ENCODE results near the gene MAGEB17. TPM values are rescaled to one million over a fixed set of nuclear protein-coding genes. Genes with fewer than 3 reads are reported as not detected.
"Not testable (repeated sequence)": the region's sequence is repeated elsewhere in the genome, so short reads cannot be mapped to it uniquely, and the experiment has no call there.

The MAGEB17 gene
- total and polyA plus RNA-seq, 4 donors, result 0.11 to 0.54 (median 0.30) TPM; not detected in 1

GRCh38 chrX:16175329-16176061 is 8.2 kb downstream of the MAGEB17 start:
- Histone ChIP-seq H3K27me3 (ENCODE audit: control insufficient read depth, insufficient read depth, low read length) (peaks cover 10% of the 10 kb centered on the region), H3K36me3 (ENCODE audit: control insufficient read depth, insufficient read depth, low read length) (no peaks in the 10 kb centered on the region), H3K27ac (ENCODE audit: low read depth, low read length) (no peak overlapping the region), H3K4me1 (ENCODE audit: control insufficient read depth, insufficient read depth, low read length) (no peaks in the 10 kb centered on the region), H3K4me3 (ENCODE audit: low read depth, low read length) (no peak overlapping the region), H3K9me3 (ENCODE audit: control insufficient read depth, insufficient read depth, low read length) (no peaks in the 10 kb centered on the region)
- DNase-seq (ENCODE audit: low read depth in 4 of 6, low spot score in 6 of 6), result no peak
- WGBS (ENCODE audit: insufficient coverage), result 67% methylated on average over 1 of the region's 3 CpGs

GRCh38 chrX:16177260-16177659 is 10.0 kb downstream of the MAGEB17 start:
- DNase-seq (ENCODE audit: low read depth in 4 of 6, low spot score in 6 of 6), result no peak
- Histone ChIP-seq H3K4me1 (ENCODE audit: control insufficient read depth, insufficient read depth, low read length) (no peaks in the 10 kb centered on the region), H3K36me3 (ENCODE audit: control insufficient read depth, insufficient read depth, low read length) (no peaks in the 10 kb centered on the region), H3K9me3 (ENCODE audit: control insufficient read depth, insufficient read depth, low read length) (no peaks in the 10 kb centered on the region), H3K27ac (ENCODE audit: low read depth, low read length) (no peak overlapping the region), H3K4me3 (ENCODE audit: low read depth, low read length) (no peak overlapping the region), H3K27me3 (ENCODE audit: control insufficient read depth, insufficient read depth, low read length) (peaks cover 4% of the 10 kb centered on the region)
- no CpG with 5 or more reads among the region's 2 CpGs for WGBS (ENCODE audit: insufficient coverage)

- peaks cover 13% of the 10 kb centered on the region for H3K27me3 ChIP-seq (ENCODE audit: control insufficient read depth, insufficient read depth, low read length)
- H3K27ac ChIP-seq (ENCODE audit: low read depth, low read length); H3K36me3 ChIP-seq (ENCODE audit: control insufficient read depth, insufficient read depth, low read length); H3K4me1 ChIP-seq (ENCODE audit: control insufficient read depth, insufficient read depth, low read length); H3K9me3 ChIP-seq (ENCODE audit: control insufficient read depth, insufficient read depth, low read length); H3K4me3 ChIP-seq (ENCODE audit: low read depth, low read length); DNase-seq (ENCODE audit: low read depth in 4 of 6, low spot score in 6 of 6): not testable (repeated sequence)
- 93% methylated on average over 5 of the region's 10 CpGs for WGBS (ENCODE audit: insufficient coverage)
Observed at GRCh38 chrX:16183843-16184242, 16.6 kb downstream of the MAGEB17 start.

GRCh38 chrX:16185725-16186136 is 18.4 kb downstream of the MAGEB17 start:
- H3K9me3 ChIP-seq (ENCODE audit: control insufficient read depth, insufficient read depth, low read length), result no peaks in the 10 kb centered on the region
- peaks cover 17% of the 10 kb centered on the region for H3K27me3 ChIP-seq (ENCODE audit: control insufficient read depth, insufficient read depth, low read length)
- no peak overlapping the region for H3K27ac ChIP-seq (ENCODE audit: low read depth, low read length)
- H3K4me3 ChIP-seq (ENCODE audit: low read depth, low read length), result no peak overlapping the region
- no peaks in the 10 kb centered on the region for H3K36me3 ChIP-seq (ENCODE audit: control insufficient read depth, insufficient read depth, low read length)
- DNase-seq (ENCODE audit: low read depth in 4 of 6, low spot score in 6 of 6), result peak in 2 of 6 donors; percentile 1 to 59
- no peaks in the 10 kb centered on the region for H3K4me1 ChIP-seq (ENCODE audit: control insufficient read depth, insufficient read depth, low read length)
- WGBS (ENCODE audit: insufficient coverage), result 33% methylated on average over 2 of the region's 2 CpGs

GRCh38 chrX:16186380-16187007 is 19.2 kb downstream of the MAGEB17 start:
- Histone ChIP-seq H3K27me3 (ENCODE audit: control insufficient read depth, insufficient read depth, low read length) (peaks cover 17% of the 10 kb centered on the region), H3K9me3 (ENCODE audit: control insufficient read depth, insufficient read depth, low read length) (no peaks in the 10 kb centered on the region), H3K4me1 (ENCODE audit: control insufficient read depth, insufficient read depth, low read length) (no peaks in the 10 kb centered on the region), H3K4me3 (ENCODE audit: low read depth, low read length) (no peak overlapping the region), H3K27ac (ENCODE audit: low read depth, low read length) (no peak overlapping the region), H3K36me3 (ENCODE audit: control insufficient read depth, insufficient read depth, low read length) (no peaks in the 10 kb centered on the region)
- WGBS (ENCODE audit: insufficient coverage), result 30% methylated on average over 3 of the region's 3 CpGs
- DNase-seq (ENCODE audit: low read depth in 4 of 6, low spot score in 6 of 6), result no peak

- 73% methylated on average over 3 of the region's 4 CpGs for WGBS (ENCODE audit: insufficient coverage)
- peaks cover 21% of the 10 kb centered on the region for H3K27me3 ChIP-seq (ENCODE audit: control insufficient read depth, insufficient read depth, low read length)
- no peaks in the 10 kb centered on the region for H3K9me3 ChIP-seq (ENCODE audit: control insufficient read depth, insufficient read depth, low read length)
- no peaks in the 10 kb centered on the region for H3K36me3 ChIP-seq (ENCODE audit: control insufficient read depth, insufficient read depth, low read length)
- no peak overlapping the region for H3K4me3 ChIP-seq (ENCODE audit: low read depth, low read length)
- no peaks in the 10 kb centered on the region for H3K4me1 ChIP-seq (ENCODE audit: control insufficient read depth, insufficient read depth, low read length)
- no peak overlapping the region for H3K27ac ChIP-seq (ENCODE audit: low read depth, low read length)
- DNase-seq (ENCODE audit: low read depth in 4 of 6, low spot score in 6 of 6), result no peak
Observed at GRCh38 chrX:16187024-16187760, 19.9 kb downstream of the MAGEB17 start.

GRCh38 chrX:16188687-16189086 is 21.4 kb downstream of the MAGEB17 start:
- Histone ChIP-seq H3K27me3 (ENCODE audit: control insufficient read depth, insufficient read depth, low read length) (peaks cover 21% of the 10 kb centered on the region), H3K27ac (ENCODE audit: low read depth, low read length) (no peak overlapping the region), H3K36me3 (ENCODE audit: control insufficient read depth, insufficient read depth, low read length) (no peaks in the 10 kb centered on the region), H3K9me3 (ENCODE audit: control insufficient read depth, insufficient read depth, low read length) (no peaks in the 10 kb centered on the region), H3K4me3 (ENCODE audit: low read depth, low read length) (no peak overlapping the region), H3K4me1 (ENCODE audit: control insufficient read depth, insufficient read depth, low read length) (no peaks in the 10 kb centered on the region)
- no CpG with 5 or more reads among the region's 1 CpG for WGBS (ENCODE audit: insufficient coverage)
- no peak for DNase-seq (ENCODE audit: low read depth in 4 of 6, low spot score in 6 of 6)

- no peaks in the 10 kb centered on the region for H3K9me3 ChIP-seq (ENCODE audit: control insufficient read depth, insufficient read depth, low read length)
- H3K4me3 ChIP-seq (ENCODE audit: low read depth, low read length), result no peak overlapping the region
- no peak overlapping the region for H3K27ac ChIP-seq (ENCODE audit: low read depth, low read length)
- no peaks in the 10 kb centered on the region for H3K36me3 ChIP-seq (ENCODE audit: control insufficient read depth, insufficient read depth, low read length)
- H3K4me1 ChIP-seq (ENCODE audit: control insufficient read depth, insufficient read depth, low read length), result no peaks in the 10 kb centered on the region
- WGBS (ENCODE audit: insufficient coverage), result 85% methylated on average over 4 of the region's 6 CpGs
- no peak for DNase-seq (ENCODE audit: low read depth in 4 of 6, low spot score in 6 of 6)
- H3K27me3 ChIP-seq (ENCODE audit: control insufficient read depth, insufficient read depth, low read length), result peaks cover 12% of the 10 kb centered on the region
Observed at GRCh38 chrX:16191605-16192004, 24.3 kb downstream of the MAGEB17 start.

- Histone ChIP-seq H3K27ac (ENCODE audit: low read depth, low read length) (no peak overlapping the region), H3K27me3 (ENCODE audit: control insufficient read depth, insufficient read depth, low read length) (peaks cover 6% of the 10 kb centered on the region), H3K36me3 (ENCODE audit: control insufficient read depth, insufficient read depth, low read length) (no peaks in the 10 kb centered on the region)
Observed at GRCh38 chrX:16196829-16197228, 29.5 kb downstream of the MAGEB17 start.

More at GRCh38 chrX:16196829-16197228, 29.5 kb downstream of the MAGEB17 start:
- DNase-seq (ENCODE audit: low read depth in 4 of 6, low spot score in 6 of 6), result no peak
- no peaks in the 10 kb centered on the region for H3K4me1 ChIP-seq (ENCODE audit: control insufficient read depth, insufficient read depth, low read length)
- H3K9me3 ChIP-seq (ENCODE audit: control insufficient read depth, insufficient read depth, low read length), result no peaks in the 10 kb centered on the region
- no peak overlapping the region for H3K4me3 ChIP-seq (ENCODE audit: low read depth, low read length)

Measured in spinal cord (tissue), 10 donors.